ENCODE measurements around the gene RASSF3. TPM values are rescaled to one million over a fixed set of nuclear protein-coding genes. Genes with fewer than 3 reads are reported as not detected.
A peak's percentile ranks its signal among the peaks of the same experiment; 100 is the strongest.

RASSF3 gene
- polyA plus RNA-seq, 3 donors, result 6.6 to 77.9 (median 14.5) TPM

GRCh38 chr12:64706306-64706705 lies 96.0 kb downstream of the RASSF3 start:
- H3K27me3 Mint-ChIP-seq (ENCODE audit: low read depth in 3 of 3), result no peaks in the 10 kb centered on the region
- H3K4me1 Mint-ChIP-seq, result peaks cover 5% of the 10 kb centered on the region

GRCh38 chr12:64706857-64707256 lies 96.6 kb downstream of the RASSF3 start:
- 97% methylated on average over 4 of the region's 5 CpGs for WGBS (ENCODE audit: insufficient coverage)
- no peak for TF ChIP-seq CTCF (IDR thresholded peaks at IDR 0.05)
- Histone ChIP-seq H3K36me3 (replicated peaks in 1 of 2; ENCODE audit: control insufficient read depth in 1 of 2, insufficient read depth in 2 of 2, low read length in 2 of 2) (peaks cover 0 to 43% of the 10 kb centered on the region in 2 donors), H4K20me1 (ENCODE audit: insufficient read depth, low read length) (peaks cover 19% of the 10 kb centered on the region), H3K27ac (ENCODE audit: low read depth in 1 of 2, low read length in 2 of 2) (peak overlapping the region in 1 of 2 donors; percentile 45), H3K79me2 (ENCODE audit: insufficient read depth, low read length) (no peaks in the 10 kb centered on the region), H3K4me2 (replicated peaks; ENCODE audit: extremely low read depth, low read length, poor library complexity, severe bottlenecking) (no peak overlapping the region), H2AFZ (ENCODE audit: insufficient read depth, low read depth, low read length, poor library complexity, severe bottlenecking) (no peak overlapping the region), H3K9ac (ENCODE audit: insufficient read depth, low read length, poor library complexity, severe bottlenecking) (no peak overlapping the region), H3K27me3 (ENCODE audit: control insufficient read depth in 2 of 2, insufficient read depth in 2 of 2, low read length in 2 of 2) (no peaks in the 10 kb centered on the region), H3K9me3 (replicated peaks in 1 of 2; ENCODE audit: control insufficient read depth in 1 of 2, insufficient read depth in 1 of 2, low read length in 2 of 2) (no peaks in the 10 kb centered on the region), H3K4me1 (ENCODE audit: control insufficient read depth in 1 of 2, insufficient read depth in 2 of 2, low read length in 2 of 2) (peaks cover 3 to 4% of the 10 kb centered on the region in 2 donors), H3K4me3 (replicated peaks in 1 of 3; ENCODE audit: low read depth in 2 of 3, low read length in 3 of 3) (no peak overlapping the region)
- no peak overlapping the region for H3K4me3 Mint-ChIP-seq
- peaks cover 38 to 68% of the 10 kb centered on the region in 2 donors for H3K36me3 Mint-ChIP-seq
- intact Hi-C loops (cut with micrococcal nuclease), result no loop called here
- peak overlapping the region in 2 of 7 donors; percentile 27 to 36 for H3K27ac Mint-ChIP-seq
- DNase-seq, result no peak
- no peaks in the 10 kb centered on the region for H3K9me3 Mint-ChIP-seq
- H3K4me1 Mint-ChIP-seq, result peaks cover 5% of the 10 kb centered on the region
- H3K27me3 Mint-ChIP-seq (ENCODE audit: low read depth in 3 of 3), result no peaks in the 10 kb centered on the region

More at GRCh38 chr12:64706306-64706705, 96.0 kb downstream of the RASSF3 start:
- no peak overlapping the region for H3K4me2 ChIP-seq (replicated peaks; ENCODE audit: extremely low read depth, low read length, poor library complexity, severe bottlenecking)
- H3K9me3 Mint-ChIP-seq, result no peaks in the 10 kb centered on the region
- H3K4me3 ChIP-seq (replicated peaks in 1 of 3; ENCODE audit: low read depth in 2 of 3, low read length in 3 of 3), result no peak overlapping the region
- H3K9ac ChIP-seq (ENCODE audit: insufficient read depth, low read length, poor library complexity, severe bottlenecking), result no peak overlapping the region
- intact Hi-C loops (cut with micrococcal nuclease), result no loop called here
- H3K36me3 Mint-ChIP-seq, result peaks cover 33 to 68% of the 10 kb centered on the region in 2 donors
- peak overlapping the region in 1 of 2 donors; percentile 45 for H3K27ac ChIP-seq (ENCODE audit: low read depth in 1 of 2, low read length in 2 of 2)
- no peaks in the 10 kb centered on the region for H3K27me3 ChIP-seq (ENCODE audit: control insufficient read depth in 2 of 2, insufficient read depth in 2 of 2, low read length in 2 of 2)
- H2AFZ ChIP-seq (ENCODE audit: insufficient read depth, low read depth, low read length, poor library complexity, severe bottlenecking), result no peak overlapping the region
- H3K9me3 ChIP-seq (replicated peaks in 1 of 2; ENCODE audit: control insufficient read depth in 1 of 2, insufficient read depth in 1 of 2, low read length in 2 of 2), result no peaks in the 10 kb centered on the region
- no peak for TF ChIP-seq CTCF (IDR thresholded peaks at IDR 0.05)
- WGBS (ENCODE audit: insufficient coverage), result 51% methylated on average over 3 of the region's 3 CpGs
- peaks cover 19% of the 10 kb centered on the region for H4K20me1 ChIP-seq (ENCODE audit: insufficient read depth, low read length)
- no peak overlapping the region for H3K4me3 Mint-ChIP-seq
- no peak for DNase-seq
- H3K4me1 ChIP-seq (ENCODE audit: control insufficient read depth in 1 of 2, insufficient read depth in 2 of 2, low read length in 2 of 2), result peaks cover 3 to 4% of the 10 kb centered on the region in 2 donors
- peaks cover 0 to 42% of the 10 kb centered on the region in 2 donors for H3K36me3 ChIP-seq (replicated peaks in 1 of 2; ENCODE audit: control insufficient read depth in 1 of 2, insufficient read depth in 2 of 2, low read length in 2 of 2)
- peak overlapping the region in 4 of 7 donors; percentile 8 to 47 (median 19) for H3K27ac Mint-ChIP-seq
- no peaks in the 10 kb centered on the region for H3K79me2 ChIP-seq (ENCODE audit: insufficient read depth, low read length)

Data from CD14-positive monocyte (primary cell).